ENCODE results near the gene CACNA2D2. TPM values are rescaled to one million over a fixed set of nuclear protein-coding genes. Genes with fewer than 3 reads are reported as not detected.

Gene CACNA2D2
- total RNA-seq, 1 experiment from 2014 or later: not detected

DNA sequence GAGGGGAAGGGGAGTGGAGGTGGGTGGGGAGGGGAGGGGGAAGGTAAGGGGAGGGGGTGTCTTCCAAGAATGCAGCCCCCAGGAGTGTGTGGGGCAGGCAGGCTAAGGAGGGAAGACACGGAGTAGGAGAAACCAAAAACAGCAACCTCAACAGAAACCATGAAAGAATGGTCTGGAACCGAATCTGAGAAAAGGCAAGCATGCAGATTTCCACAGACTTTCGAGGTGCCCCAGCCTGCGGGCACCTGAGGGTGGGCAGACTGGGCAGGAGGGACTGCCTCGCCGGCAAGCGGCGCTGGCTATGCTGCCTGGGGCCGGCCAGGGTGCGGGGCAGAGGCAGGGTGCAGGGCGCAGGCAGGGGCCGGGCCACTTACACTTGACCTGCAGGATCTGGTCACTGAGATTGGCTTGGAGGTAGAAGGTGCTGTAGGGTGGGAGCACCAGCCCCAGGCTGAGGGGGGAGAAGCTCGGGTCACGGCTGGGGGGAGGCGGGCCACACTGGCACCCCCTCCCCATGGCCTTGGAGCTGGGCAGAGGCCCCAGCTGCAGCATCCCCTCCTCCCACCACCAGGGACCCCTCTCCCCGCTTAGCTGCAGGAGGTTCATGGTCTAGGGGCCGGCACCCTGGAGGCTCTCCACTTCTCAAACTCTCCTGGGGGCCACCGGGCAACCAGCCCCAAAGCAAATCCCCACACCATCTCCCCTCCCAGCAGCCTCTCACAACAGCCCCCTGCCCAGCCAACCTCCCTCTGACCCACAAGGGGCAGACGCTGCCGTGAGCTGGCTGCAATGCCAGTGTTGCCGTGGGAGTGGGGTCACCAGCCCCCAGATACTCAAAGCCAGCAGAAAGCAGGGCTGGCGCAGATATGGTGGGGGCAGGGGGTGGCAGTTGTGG, 128.8 kb downstream of the CACNA2D2 start:
- Histone ChIP-seq H3K4me3 (no peak overlapping the region), H3K27ac (no peak overlapping the region), H3K36me3 (ENCODE audit: low read depth) (no peaks in the 10 kb centered on the region), H3F3A (ENCODE audit: insufficient read depth, low read depth) (no peaks in the 10 kb centered on the region), H3K9me2 (ENCODE audit: insufficient read depth) (no peaks in the 10 kb centered on the region), H3K79me2 (ENCODE audit: low read depth) (no peaks in the 10 kb centered on the region), H3K27me3 (ENCODE audit: insufficient read depth, low read depth) (peaks cover 22% of the 10 kb centered on the region), H2AFZ (no peak overlapping the region), H3K9me3 (ENCODE audit: insufficient read depth, low read depth) (no peaks in the 10 kb centered on the region), H3K4me1 (replicated peaks; ENCODE audit: insufficient read depth) (no peaks in the 10 kb centered on the region), H3K4me2 (no peak overlapping the region), H4K20me1 (ENCODE audit: insufficient read depth) (no peaks in the 10 kb centered on the region)
- TF ChIP-seq, protein P1, sequence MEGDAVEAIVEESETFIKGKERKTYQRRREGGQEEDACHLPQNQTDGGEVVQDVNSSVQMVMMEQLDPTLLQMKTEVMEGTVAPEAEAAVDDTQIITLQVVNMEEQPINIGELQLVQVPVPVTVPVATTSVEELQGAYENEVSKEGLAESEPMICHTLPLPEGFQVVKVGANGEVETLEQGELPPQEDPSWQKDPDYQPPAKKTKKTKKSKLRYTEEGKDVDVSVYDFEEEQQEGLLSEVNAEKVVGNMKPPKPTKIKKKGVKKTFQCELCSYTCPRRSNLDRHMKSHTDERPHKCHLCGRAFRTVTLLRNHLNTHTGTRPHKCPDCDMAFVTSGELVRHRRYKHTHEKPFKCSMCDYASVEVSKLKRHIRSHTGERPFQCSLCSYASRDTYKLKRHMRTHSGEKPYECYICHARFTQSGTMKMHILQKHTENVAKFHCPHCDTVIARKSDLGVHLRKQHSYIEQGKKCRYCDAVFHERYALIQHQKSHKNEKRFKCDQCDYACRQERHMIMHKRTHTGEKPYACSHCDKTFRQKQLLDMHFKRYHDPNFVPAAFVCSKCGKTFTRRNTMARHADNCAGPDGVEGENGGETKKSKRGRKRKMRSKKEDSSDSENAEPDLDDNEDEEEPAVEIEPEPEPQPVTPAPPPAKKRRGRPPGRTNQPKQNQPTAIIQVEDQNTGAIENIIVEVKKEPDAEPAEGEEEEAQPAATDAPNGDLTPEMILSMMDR (conservative IDR thresholded peaks at IDR 0.05): no peak
- no peak for TF ChIP-seq EZH2 (IDR thresholded peaks at IDR 0.05; ENCODE audit: low read depth)
- POLR2A ChIA-PET (ENCODE audit: unreplicated experiment): no interaction called here
- CTCF ChIA-PET: no interaction called here
- no TSS peak for BruUV-seq (replicated peaks)
- no peak for DNase-seq
- intact Hi-C loops (cut with micrococcal nuclease; ENCODE audit: unreplicated experiment): no loop called here

DNA sequence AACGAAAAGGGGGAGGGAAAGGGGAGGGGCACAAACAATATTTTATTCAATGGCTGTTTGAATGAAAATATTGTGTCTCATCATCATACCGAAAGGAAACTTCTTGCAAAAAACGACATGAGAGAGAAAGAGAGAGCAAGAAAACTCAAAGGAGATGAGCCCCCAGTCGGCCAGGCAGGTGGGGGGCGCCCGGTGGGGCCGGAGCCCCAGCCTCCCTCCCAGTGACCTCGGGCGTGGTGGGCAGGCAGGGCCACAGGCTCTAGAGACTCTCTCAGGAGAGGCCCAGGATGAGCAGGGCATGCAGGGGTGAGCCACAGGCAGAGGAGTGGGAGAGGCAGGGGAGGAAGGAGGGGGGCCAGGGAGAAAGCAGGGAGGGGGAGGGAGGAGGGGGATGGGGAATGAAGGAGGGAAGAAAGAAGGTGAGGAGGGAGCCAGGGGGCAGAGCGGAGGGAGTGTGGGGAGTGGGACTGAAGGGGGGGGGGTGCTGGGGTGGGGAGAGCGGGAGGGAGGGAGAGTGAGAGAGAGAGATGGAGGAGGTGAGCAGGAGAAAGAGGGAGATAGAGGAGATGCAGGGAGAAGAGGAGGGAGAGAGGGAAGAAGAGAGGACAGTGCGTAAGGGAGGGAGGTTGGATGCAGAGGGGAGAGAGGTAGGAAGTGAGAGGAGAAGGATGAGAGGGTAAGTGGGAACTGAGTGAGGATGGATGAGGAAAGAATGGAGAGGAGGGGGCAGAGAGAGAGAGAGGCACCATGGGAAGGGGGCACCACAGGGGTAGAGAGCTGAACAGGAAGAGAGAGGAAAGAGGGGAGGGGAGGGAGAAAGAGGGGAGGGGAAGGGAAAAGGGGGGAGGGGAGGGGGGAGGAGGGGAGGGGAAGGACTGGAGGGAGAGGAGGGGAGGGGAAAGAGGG, 130.0 kb downstream of the CACNA2D2 start:
- BruUV-seq (replicated peaks): no TSS peak
- H3K4me3 ChIP-seq: no peak overlapping the region
- H3K79me2 ChIP-seq (ENCODE audit: low read depth): no peaks in the 10 kb centered on the region
- ChIA-PET CTCF (no interaction called here), POLR2A (ENCODE audit: unreplicated experiment) (no interaction called here)
- no peaks in the 10 kb centered on the region for H3F3A ChIP-seq (ENCODE audit: insufficient read depth, low read depth)
- no peak for TF ChIP-seq EZH2 (IDR thresholded peaks at IDR 0.05; ENCODE audit: low read depth)
- TF ChIP-seq, protein P1 (conservative IDR thresholded peaks at IDR 0.05): no peak
- H3K36me3 ChIP-seq (ENCODE audit: low read depth): no peaks in the 10 kb centered on the region
- peaks cover 32% of the 10 kb centered on the region for H3K27me3 ChIP-seq (ENCODE audit: insufficient read depth, low read depth)
- intact Hi-C loops (cut with micrococcal nuclease; ENCODE audit: unreplicated experiment): no loop called here
- no peaks in the 10 kb centered on the region for H3K9me2 ChIP-seq (ENCODE audit: insufficient read depth)
- no peak overlapping the region for H3K4me2 ChIP-seq
- H3K27ac ChIP-seq: no peak overlapping the region
- H4K20me1 ChIP-seq (ENCODE audit: insufficient read depth): no peaks in the 10 kb centered on the region
- no peaks in the 10 kb centered on the region for H3K9me3 ChIP-seq (ENCODE audit: insufficient read depth, low read depth)
- H2AFZ ChIP-seq: no peak overlapping the region
- no peaks in the 10 kb centered on the region for H3K4me1 ChIP-seq (replicated peaks; ENCODE audit: insufficient read depth)
- DNase-seq: no peak

DNA sequence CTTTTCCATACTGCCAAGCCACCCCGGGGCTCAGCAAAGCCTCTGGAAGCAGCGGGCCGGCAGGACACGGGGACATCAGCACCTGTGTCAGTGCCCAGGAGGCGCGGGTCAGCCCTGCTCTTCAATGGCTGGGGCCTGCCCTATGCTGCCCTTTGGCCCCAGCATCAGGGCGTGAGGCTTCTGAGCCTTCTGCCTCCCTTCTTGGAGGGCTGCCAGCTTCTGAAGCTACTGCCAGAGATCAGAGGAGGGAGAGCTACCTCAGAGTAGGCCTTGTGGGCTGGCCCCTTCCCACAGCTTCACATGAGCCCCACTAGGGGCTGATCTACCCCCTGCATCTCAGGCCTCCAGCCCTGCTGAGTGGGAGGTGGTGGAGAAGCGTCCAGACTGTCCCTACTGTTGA, 131.1 kb downstream of the CACNA2D2 start:
- ChIA-PET POLR2A (ENCODE audit: unreplicated experiment) (no interaction called here), CTCF (no interaction called here)
- Histone ChIP-seq H3K4me2 (no peak overlapping the region), H4K20me1 (ENCODE audit: insufficient read depth) (no peaks in the 10 kb centered on the region), H3F3A (ENCODE audit: insufficient read depth, low read depth) (no peaks in the 10 kb centered on the region), H2AFZ (no peak overlapping the region), H3K79me2 (ENCODE audit: low read depth) (no peaks in the 10 kb centered on the region), H3K4me1 (replicated peaks; ENCODE audit: insufficient read depth) (no peaks in the 10 kb centered on the region), H3K36me3 (ENCODE audit: low read depth) (no peaks in the 10 kb centered on the region), H3K9me3 (ENCODE audit: insufficient read depth, low read depth) (no peaks in the 10 kb centered on the region), H3K27me3 (ENCODE audit: insufficient read depth, low read depth) (peaks cover 32% of the 10 kb centered on the region), H3K27ac (no peak overlapping the region), H3K9me2 (ENCODE audit: insufficient read depth) (no peaks in the 10 kb centered on the region), H3K4me3 (no peak overlapping the region)
- no TSS peak for BruUV-seq (replicated peaks)
- DNase-seq: no peak
- intact Hi-C loops (cut with micrococcal nuclease; ENCODE audit: unreplicated experiment): no loop called here
- no peak for TF ChIP-seq EZH2 (IDR thresholded peaks at IDR 0.05; ENCODE audit: low read depth)
- TF ChIP-seq, protein P1 (conservative IDR thresholded peaks at IDR 0.05): no peak

All from PC-9 (cell line).